Brain microvascular endothelial cell (primary cell): ENCODE data around the gene ROR1.

Source experiments
- DNase-seq: peaks from one replicate; pipeline ENCODE4 v3.0.0-alpha.2; 2020
- H3K27ac ChIP-seq: fragments of 250-450 bp; sonication (Bioruptor Pico); 2 replicates; pipeline ENCODE4 v1.5.1; 2020; ENCODE audit warnings: mild to moderate bottlenecking, moderate library complexity
- H3K27me3 ChIP-seq: fragments of 250-450 bp; sonication (Bioruptor Pico); replicated peaks from 2 replicates; pipeline ENCODE4 v1.5.1; 2020; ENCODE audit warnings: mild to moderate bottlenecking
- H3K36me3 ChIP-seq: fragments of 250-450 bp; sonication (Bioruptor Pico); replicated peaks from 2 replicates; pipeline ENCODE4 v1.5.1; 2020; ENCODE audit warnings: mild to moderate bottlenecking
- H3K4me3 ChIP-seq: 2 replicates; pipeline ENCODE4 v1.5.1; 2011; ENCODE audit warnings: low read depth, mild to moderate bottlenecking, control low read depth, low read length, moderate library complexity
- in situ Hi-C: cut with HindIII; loops from 2 replicates; pipeline ENCODE4 v1.10.0; 2017; ENCODE audit warnings: low sequenced_read_pairs, low pct_ligation_motif_present
- TF ChIP-seq, protein P1 (sequence below): IDR thresholded peaks from 2 replicates; pipeline ENCODE4 v1.5.1; 2011; ENCODE audit warnings: low read depth, mild to moderate bottlenecking, moderate library complexity, low read length, control low read depth, inconsistent platforms; ENCODE audit errors: missing control alignments

Gene ROR1

DNA sequence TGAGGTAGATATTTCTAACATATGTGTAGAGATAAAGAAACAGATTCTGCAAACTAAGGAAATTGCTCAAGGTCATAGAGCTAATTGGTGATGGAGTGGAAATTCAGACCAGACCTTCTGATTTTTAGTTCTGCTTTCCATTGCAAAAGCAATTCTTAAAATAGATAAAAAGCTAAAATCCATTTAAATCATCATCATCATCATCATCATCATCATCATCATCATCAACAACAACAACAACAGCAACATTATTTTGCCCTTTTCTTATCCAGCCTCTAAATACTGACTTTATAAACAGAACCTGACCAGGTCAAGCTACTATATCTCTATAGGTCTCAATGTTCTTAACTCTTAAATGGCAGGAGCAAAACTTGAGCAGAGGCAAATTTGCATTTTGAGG, 14.0 kb upstream of the ROR1 start:
- in situ Hi-C loops, result no loop called here
- Histone ChIP-seq H3K27ac (no peak overlapping the region), H3K4me3 (no peak overlapping the region), H3K36me3 (no peaks in the 10 kb centered on the region), H3K27me3 (no peaks in the 10 kb centered on the region)
- TF ChIP-seq, protein P1, sequence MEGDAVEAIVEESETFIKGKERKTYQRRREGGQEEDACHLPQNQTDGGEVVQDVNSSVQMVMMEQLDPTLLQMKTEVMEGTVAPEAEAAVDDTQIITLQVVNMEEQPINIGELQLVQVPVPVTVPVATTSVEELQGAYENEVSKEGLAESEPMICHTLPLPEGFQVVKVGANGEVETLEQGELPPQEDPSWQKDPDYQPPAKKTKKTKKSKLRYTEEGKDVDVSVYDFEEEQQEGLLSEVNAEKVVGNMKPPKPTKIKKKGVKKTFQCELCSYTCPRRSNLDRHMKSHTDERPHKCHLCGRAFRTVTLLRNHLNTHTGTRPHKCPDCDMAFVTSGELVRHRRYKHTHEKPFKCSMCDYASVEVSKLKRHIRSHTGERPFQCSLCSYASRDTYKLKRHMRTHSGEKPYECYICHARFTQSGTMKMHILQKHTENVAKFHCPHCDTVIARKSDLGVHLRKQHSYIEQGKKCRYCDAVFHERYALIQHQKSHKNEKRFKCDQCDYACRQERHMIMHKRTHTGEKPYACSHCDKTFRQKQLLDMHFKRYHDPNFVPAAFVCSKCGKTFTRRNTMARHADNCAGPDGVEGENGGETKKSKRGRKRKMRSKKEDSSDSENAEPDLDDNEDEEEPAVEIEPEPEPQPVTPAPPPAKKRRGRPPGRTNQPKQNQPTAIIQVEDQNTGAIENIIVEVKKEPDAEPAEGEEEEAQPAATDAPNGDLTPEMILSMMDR, result no peak
- no peak for DNase-seq

DNA sequence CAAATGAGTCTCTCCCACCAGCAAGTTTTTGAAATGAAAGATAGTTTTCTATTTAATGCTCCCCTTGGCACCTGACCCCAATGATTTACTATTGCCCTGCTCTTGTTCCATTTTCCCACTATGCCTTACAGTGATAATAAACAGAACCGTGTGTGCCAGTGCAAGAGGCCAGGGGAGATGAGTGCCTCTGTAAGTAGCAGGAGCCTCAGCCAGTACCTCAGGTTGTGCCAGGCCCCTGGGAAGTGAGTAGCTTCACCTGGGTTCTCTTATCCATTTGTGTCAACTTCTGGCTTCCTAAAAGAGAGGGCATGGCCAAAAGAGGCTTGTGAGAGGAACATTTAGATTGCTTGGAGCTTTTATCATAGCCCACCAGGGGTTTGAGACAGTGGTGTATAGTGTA, 3.4 kb upstream of the ROR1 start:
- in situ Hi-C loops, result no loop called here
- H3K27me3 ChIP-seq, result no peaks in the 10 kb centered on the region
- no peak overlapping the region for H3K27ac ChIP-seq
- H3K4me3 ChIP-seq, result no peak overlapping the region
- no peaks in the 10 kb centered on the region for H3K36me3 ChIP-seq
- TF ChIP-seq, protein P1, result no peak
- DNase-seq, result no peak

DNA sequence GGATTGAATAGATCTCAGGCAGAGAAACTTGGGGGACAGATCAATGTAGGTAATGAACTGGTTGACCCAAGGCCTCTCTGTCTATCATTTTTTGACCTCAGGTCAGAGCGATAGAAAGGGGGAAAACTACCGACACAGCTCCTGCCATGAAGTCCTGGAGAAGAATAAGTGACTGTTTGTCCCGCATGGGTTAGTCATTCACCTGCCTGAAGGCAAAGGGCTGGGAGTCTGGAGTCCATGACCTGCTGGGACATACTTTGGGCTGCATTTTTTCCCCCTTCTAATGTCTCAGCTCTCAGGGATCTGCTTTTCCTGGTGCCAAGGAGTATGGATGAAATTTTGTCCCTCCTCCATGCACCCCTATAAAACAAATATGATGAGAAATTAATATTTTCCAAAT, 1.6 kb upstream of the ROR1 start:
- no peak for DNase-seq
- TF ChIP-seq, protein P1, result no peak
- in situ Hi-C loops, result no loop called here
- H3K27me3 ChIP-seq, result no peaks in the 10 kb centered on the region
- H3K36me3 ChIP-seq, result no peaks in the 10 kb centered on the region
- no peak overlapping the region for H3K4me3 ChIP-seq
- no peak overlapping the region for H3K27ac ChIP-seq

DNA sequence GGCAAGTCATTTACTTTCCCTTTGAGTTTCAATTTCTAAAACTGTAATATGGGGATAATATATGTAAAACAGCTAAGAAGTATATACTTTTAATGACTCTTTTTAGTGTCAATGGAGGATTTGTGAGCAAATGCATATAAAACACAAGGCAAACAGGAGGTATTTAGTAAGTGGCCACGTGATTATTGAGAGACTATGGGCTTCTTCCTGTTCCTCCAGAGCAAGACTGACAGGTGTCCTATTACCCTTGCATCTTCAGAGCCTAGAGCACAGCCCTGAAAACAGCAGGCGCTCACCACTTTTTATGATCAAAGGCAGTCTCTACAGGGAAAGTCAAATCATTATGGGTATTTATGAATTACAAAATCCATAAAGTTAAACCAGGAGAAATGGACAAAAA, 941 bp upstream of the ROR1 start:
- no peaks in the 10 kb centered on the region for H3K36me3 ChIP-seq
- H3K27me3 ChIP-seq, result no peaks in the 10 kb centered on the region
- no peak overlapping the region for H3K4me3 ChIP-seq
- in situ Hi-C loops, result no loop called here
- TF ChIP-seq, protein P1, result no peak
- no peak overlapping the region for H3K27ac ChIP-seq
- no peak for DNase-seq

DNA sequence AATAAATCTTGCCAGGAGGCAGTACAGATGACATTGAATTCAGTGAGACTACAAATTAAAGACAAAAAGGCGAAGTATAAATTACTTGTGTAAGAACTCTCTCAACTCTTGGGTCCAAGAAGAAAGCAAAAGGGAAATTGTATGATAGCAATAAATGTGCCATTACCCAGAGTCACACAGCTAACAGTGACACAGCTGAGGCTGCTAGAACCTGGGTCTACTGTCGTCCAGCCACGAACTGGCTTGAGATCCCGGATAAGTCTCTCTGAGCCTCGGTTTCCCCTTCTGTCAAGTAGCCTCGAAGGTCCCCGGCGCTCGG, 362 bp upstream of the ROR1 start:
- TF ChIP-seq, protein P1, result no peak
- H3K27ac ChIP-seq, result no peak overlapping the region

DNA sequence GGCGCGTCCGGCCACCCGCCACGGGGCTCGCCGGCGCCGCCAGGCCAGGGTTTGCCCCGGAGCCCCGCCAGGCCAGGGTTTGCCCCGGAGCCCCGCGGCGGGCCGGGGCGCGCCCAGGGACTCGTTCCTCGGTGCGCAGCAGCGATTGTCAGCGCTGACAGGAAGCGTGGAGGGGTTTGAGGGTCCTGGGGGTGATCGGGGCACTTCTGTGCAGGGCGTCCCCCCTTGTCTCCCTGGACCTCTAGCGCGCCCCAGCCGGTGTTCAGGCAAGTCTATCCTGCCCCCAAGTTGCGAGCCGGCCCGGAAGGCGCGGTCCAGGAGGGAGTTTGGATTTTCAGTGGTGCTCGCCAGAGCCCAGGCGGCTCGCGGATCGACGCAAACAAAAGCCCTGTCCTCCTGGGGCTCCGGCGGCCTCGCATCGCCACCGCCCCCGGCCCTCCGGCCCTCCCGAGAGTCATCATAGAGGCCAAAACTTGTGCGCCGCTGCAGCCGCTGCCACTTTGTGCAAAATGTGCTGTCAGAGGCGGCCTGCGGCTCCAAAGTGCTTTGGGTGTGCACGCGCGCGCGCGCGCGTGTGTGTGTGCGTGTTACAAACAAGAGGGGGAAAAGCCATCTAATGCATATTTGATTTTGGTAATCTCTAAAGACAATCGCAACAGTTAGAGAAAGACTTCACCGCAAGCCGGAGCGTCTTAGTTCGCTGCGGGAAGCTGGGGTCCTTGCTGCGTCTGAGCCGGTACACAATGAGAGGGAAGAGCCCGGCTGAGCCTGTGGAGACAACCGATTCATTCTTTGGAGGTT, 1.0 kb downstream of the ROR1 start:
- peak overlapping the region; percentile 65 for H3K27ac ChIP-seq

More for the DNA sequence above, 362 bp upstream of the ROR1 start:
- no peak for DNase-seq
- in situ Hi-C loops, result no loop called here
- Histone ChIP-seq H3K27me3 (no peaks in the 10 kb centered on the region), H3K4me3 (peak overlapping the region; percentile 76), H3K36me3 (no peaks in the 10 kb centered on the region)

More for the DNA sequence above, 1.0 kb downstream of the ROR1 start:
- in situ Hi-C loops, result no loop called here
- H3K4me3 ChIP-seq, result peak overlapping the region; percentile 76
- no peaks in the 10 kb centered on the region for H3K36me3 ChIP-seq
- H3K27me3 ChIP-seq, result no peaks in the 10 kb centered on the region
- TF ChIP-seq, protein P1, result peak; percentile 10
- DNase-seq, result peak; percentile 33
